Thymus (tissue), 11 donors: ENCODE measurements around the gene LHFPL2. TPM values are rescaled to one million over a fixed set of nuclear protein-coding genes. Genes with fewer than 3 reads are reported as not detected.

Experiments used
- DNase-seq, 9 donors: peaks; one replicate each; pipeline ENCODE4 v3.0.0-alpha.2; 2013; ENCODE audit warnings: low spot score in 9 of 9, low read depth in 6 of 9, missing footprints in 1 of 9
- H3K27ac ChIP-seq, 2 donors: one replicate each; pipeline ENCODE4 v1.5.1; 2013; ENCODE audit warnings: control low read depth in 1 of 2, low read depth in 1 of 2, low read length in 1 of 2, mild to moderate bottlenecking in 1 of 2, moderate library complexity in 1 of 2
- H3K27me3 ChIP-seq, 2 donors: one replicate each; pipeline ENCODE4 v1.5.1; 2013; ENCODE audit warnings: low read length in 1 of 2; ENCODE audit not compliant: control insufficient read depth in 2 of 2, insufficient read depth in 1 of 2
- H3K36me3 ChIP-seq, 2 donors: one replicate each; pipeline ENCODE4 v1.5.1; 2013; ENCODE audit warnings: low read length in 1 of 2, mild to moderate bottlenecking in 1 of 2, moderate library complexity in 1 of 2; ENCODE audit not compliant: control insufficient read depth in 2 of 2, insufficient read depth in 2 of 2
- H3K4me1 ChIP-seq, 2 donors: one replicate each; pipeline ENCODE4 v1.5.1; 2013; ENCODE audit warnings: low read length in 2 of 2; ENCODE audit not compliant: control insufficient read depth in 2 of 2, insufficient read depth in 2 of 2
- H3K4me3 ChIP-seq, 2 donors: one replicate each; pipeline ENCODE4 v1.5.1; 2013; ENCODE audit warnings: low read length in 2 of 2, control low read depth in 1 of 2, mild to moderate bottlenecking in 1 of 2
- H3K9me3 ChIP-seq, 2 donors: one replicate each; pipeline ENCODE4 v1.5.1; 2013; ENCODE audit warnings: low read length in 1 of 2, mild to moderate bottlenecking in 1 of 2; ENCODE audit not compliant: control insufficient read depth in 2 of 2, insufficient read depth in 1 of 2
- WGBS: extraction: QIAGEN DNeasy Blood & Tissue Kit; methylation state at CpG from one replicate; pipeline ENCODE4 v1.1.7; 2013; 5-methylcytosine and 5-hydroxymethylcytosine counted together
- polyA plus RNA-seq: library from polyadenylated mRNA; stranded (reverse); fragments of 200-250 nt; gene quantifications from one replicate; pipeline ENCODE4 v1.2.3, GENCODE V29; 2013
- total RNA-seq: library from RNA; stranded (reverse); fragments of 120-200 nt; gene quantifications from one replicate; pipeline ENCODE4 v1.2.4, GENCODE V29; 2013
- donor health status: healthy.

The LHFPL2 gene
- total and polyA plus RNA-seq, 2 donors: 9.1 to 21.4 TPM

- no peaks in the 10 kb centered on the region for H3K27me3 ChIP-seq
- no peaks in the 10 kb centered on the region for H3K36me3 ChIP-seq
- WGBS: 74% methylated on average over 3 of the region's 3 CpGs
- no peaks in the 10 kb centered on the region for H3K9me3 ChIP-seq
- H3K27ac ChIP-seq: no peak overlapping the region
- H3K4me3 ChIP-seq: no peak overlapping the region
- DNase-seq: no peak
- peaks cover 0 to 3% of the 10 kb centered on the region in 2 donors for H3K4me1 ChIP-seq
Measured at GRCh38 chr5:78530342-78531096, 118.1 kb downstream of the LHFPL2 start.

GRCh38 chr5:78527925-78528324 lies 120.6 kb downstream of the LHFPL2 start:
- peaks cover 0 to 10% of the 10 kb centered on the region in 2 donors for H3K4me1 ChIP-seq
- DNase-seq: no peak
- H3K36me3 ChIP-seq: no peaks in the 10 kb centered on the region
- WGBS: 96% methylated on average over 3 of the region's 3 CpGs
- peaks cover 0 to 2% of the 10 kb centered on the region in 2 donors for H3K27me3 ChIP-seq
- no peaks in the 10 kb centered on the region for H3K9me3 ChIP-seq
- H3K4me3 ChIP-seq: no peak overlapping the region
- H3K27ac ChIP-seq: peak overlapping the region in 1 of 2 donors; percentile 72

- WGBS: 83% methylated on average over 9 of the region's 9 CpGs
- H3K36me3 ChIP-seq: no peaks in the 10 kb centered on the region
- H3K4me1 ChIP-seq: peaks cover 0 to 10% of the 10 kb centered on the region in 2 donors
- peak overlapping the region; percentile 25 to 72 for H3K27ac ChIP-seq
- H3K9me3 ChIP-seq: no peaks in the 10 kb centered on the region
- peaks cover 0 to 2% of the 10 kb centered on the region in 2 donors for H3K27me3 ChIP-seq
- no peak for DNase-seq
- no peak overlapping the region for H3K4me3 ChIP-seq
Measured at GRCh38 chr5:78527054-78527859, 121.3 kb downstream of the LHFPL2 start.

- peaks cover 0 to 10% of the 10 kb centered on the region in 2 donors for H3K4me1 ChIP-seq
- peak overlapping the region; percentile 60 to 63 for H3K27ac ChIP-seq
- 97% methylated on average over 7 of the region's 7 CpGs for WGBS
- no peak overlapping the region for H3K4me3 ChIP-seq
- peaks cover 0 to 2% of the 10 kb centered on the region in 2 donors for H3K27me3 ChIP-seq
- DNase-seq: no peak
- H3K36me3 ChIP-seq: no peaks in the 10 kb centered on the region
- H3K9me3 ChIP-seq: no peaks in the 10 kb centered on the region
Measured at GRCh38 chr5:78526049-78526525, 122.5 kb downstream of the LHFPL2 start.

GRCh38 chr5:78523314-78524193 lies 125.0 kb downstream of the LHFPL2 start:
- H3K4me1 ChIP-seq: peaks cover 3 to 22% of the 10 kb centered on the region in 2 donors
- peaks cover 0 to 10% of the 10 kb centered on the region in 2 donors for H3K27me3 ChIP-seq
- no peak for DNase-seq
- peak overlapping the region in 1 of 2 donors; percentile 61 for H3K27ac ChIP-seq
- WGBS: 95% methylated on average over 15 of the region's 15 CpGs
- no peaks in the 10 kb centered on the region for H3K36me3 ChIP-seq
- H3K9me3 ChIP-seq: no peaks in the 10 kb centered on the region
- no peak overlapping the region for H3K4me3 ChIP-seq

GRCh38 chr5:78522476-78523260 lies 125.9 kb downstream of the LHFPL2 start:
- no peak overlapping the region for H3K27ac ChIP-seq
- H3K4me1 ChIP-seq: peaks cover 3 to 21% of the 10 kb centered on the region in 2 donors
- 88% methylated on average over 9 of the region's 9 CpGs for WGBS

GRCh38 chr5:78521455-78521854 lies 127.1 kb downstream of the LHFPL2 start:
- no peak for DNase-seq
- H3K4me1 ChIP-seq: peaks cover 3 to 22% of the 10 kb centered on the region in 2 donors
- H3K27me3 ChIP-seq: peaks cover 0 to 22% of the 10 kb centered on the region in 2 donors
- H3K27ac ChIP-seq: no peak overlapping the region
- WGBS: 96% methylated on average over 2 of the region's 2 CpGs
- no peaks in the 10 kb centered on the region for H3K9me3 ChIP-seq
- no peak overlapping the region for H3K4me3 ChIP-seq
- no peaks in the 10 kb centered on the region for H3K36me3 ChIP-seq

More at GRCh38 chr5:78522476-78523260, 125.9 kb downstream of the LHFPL2 start:
- Histone ChIP-seq H3K9me3 (no peaks in the 10 kb centered on the region), H3K27me3 (peaks cover 0 to 18% of the 10 kb centered on the region in 2 donors), H3K36me3 (no peaks in the 10 kb centered on the region), H3K4me3 (no peak overlapping the region)
- no peak for DNase-seq
